Vagina (tissue), 2 donors: Measurements from ENCODE around the gene ATP2A2. TPM values are rescaled to one million over a fixed set of nuclear protein-coding genes. Genes with fewer than 3 reads are reported as not detected.
"Not testable (repeated sequence)": the region's sequence is repeated elsewhere in the genome, so short reads cannot be mapped to it uniquely, and the experiment has no call there.

Experiments
- DNase-seq, 2 donors: peaks; one replicate each; pipeline ENCODE4 v3.0.0-alpha.2; 2017; ENCODE audit errors: extremely low spot score in 2 of 2
- H3K27ac ChIP-seq: fragments of 200-600 bp; sonication (generic); one replicate; pipeline ENCODE4 v1.5.1; 2019
- H3K27me3 ChIP-seq: fragments of 200-600 bp; sonication (generic); one replicate; pipeline ENCODE4 v1.5.1; 2019
- H3K36me3 ChIP-seq, 2 donors: fragments of 200-600 bp; sonication (generic); one replicate each; pipeline ENCODE4 v1.5.1; 2017 to 2019
- H3K4me1 ChIP-seq: fragments of 200-600 bp; sonication (generic); one replicate; pipeline ENCODE4 v1.5.1; 2019
- H3K4me3 ChIP-seq, 2 donors: fragments of 200-600 bp; sonication (generic); 1 replicate in 1 of 2; 2 replicates in 1 of 2; pipeline ENCODE4 v1.5.1; 2016 to 2019
- H3K9me3 ChIP-seq: fragments of 200-600 bp; sonication (generic); one replicate; pipeline ENCODE4 v1.5.1; 2019
- POLR2A ChIP-seq, 2 donors: fragments of 450-650 bp; IDR thresholded peaks; one replicate each; pipeline ENCODE4 v1.6.1; 2017; ENCODE audit warnings: antibody characterized with exemption in 2 of 2, mild to moderate bottlenecking in 2 of 2, moderate library complexity in 2 of 2
- POLR2AphosphoS5 ChIP-seq, 2 donors: sonication (generic); formaldehyde crosslinking; IDR thresholded peaks; one replicate each; pipeline ENCODE4 v1.9.0; 2017; ENCODE audit warnings: antibody characterized with exemption in 2 of 2, mild to moderate bottlenecking in 2 of 2, low read depth in 1 of 2; ENCODE audit not compliant: insufficient read depth in 1 of 2
- intact Hi-C: fragments of 100-400 bp; cut with DNase I; formaldehyde crosslinking; loops from one replicate; pipeline ENCODE4 v1.15.1; 2023
- total RNA-seq: library from RNA; depleted of rRNA; stranded (reverse); fragments of >200 nt; gene quantifications from one replicate; pipeline ENCODE4 v1.2.3, GENCODE V29; 2016
- TF ChIP-seq, protein P1 (sequence below), 3 experiments: fragments of 450-650 bp in 2 of 3; fragments of 200-600 bp in 1 of 3; sonication (generic) in 1 of 3; IDR thresholded peaks; one replicate each; pipeline ENCODE4 v1.5.1; 2017 to 2019; ENCODE audit warnings: antibody characterized with exemption in 3 of 3, mild to moderate bottlenecking in 2 of 3, moderate library complexity in 2 of 3

Gene ATP2A2
- total RNA-seq, 1 donor from 2014 or later = 127 TPM

DNA sequence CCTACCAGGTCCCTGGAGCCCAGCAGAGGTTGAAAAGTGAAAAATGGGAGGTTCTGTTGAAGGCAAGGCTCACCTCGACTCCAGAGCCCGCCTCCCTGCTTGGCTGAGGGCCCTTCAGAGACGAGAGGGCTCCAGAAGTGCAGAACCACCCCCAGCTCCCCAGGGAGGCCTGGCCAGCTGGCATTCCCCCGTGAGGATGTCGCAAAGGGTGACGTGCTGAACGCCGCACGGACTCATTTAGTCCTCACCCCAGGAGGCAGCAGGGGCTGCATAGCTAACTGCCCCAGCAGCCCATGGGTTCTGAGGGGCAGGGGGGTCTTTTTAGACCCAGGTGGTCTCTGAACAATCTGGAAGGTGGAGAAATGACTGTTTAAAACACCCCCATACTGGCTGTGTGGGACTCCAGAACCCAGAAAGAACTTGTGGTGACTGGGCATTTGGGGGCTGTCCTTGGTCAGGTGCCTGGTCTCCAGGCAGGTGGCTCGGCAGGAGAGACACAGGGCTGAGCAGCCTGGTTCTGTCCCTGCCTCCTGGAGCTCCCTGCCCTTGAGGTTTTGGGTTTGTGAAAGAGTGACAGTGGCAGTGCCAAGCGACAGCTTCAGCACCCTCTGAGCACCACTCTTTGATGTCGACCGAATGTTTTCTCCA lies 90.5 kb downstream of the ATP2A2 start:
- TF ChIP-seq POLR2AphosphoS5 (IDR thresholded peaks at IDR 0.05; ENCODE audit: insufficient read depth in 1 of 2, low read depth in 1 of 2) = no peak
- TF ChIP-seq, protein P1, sequence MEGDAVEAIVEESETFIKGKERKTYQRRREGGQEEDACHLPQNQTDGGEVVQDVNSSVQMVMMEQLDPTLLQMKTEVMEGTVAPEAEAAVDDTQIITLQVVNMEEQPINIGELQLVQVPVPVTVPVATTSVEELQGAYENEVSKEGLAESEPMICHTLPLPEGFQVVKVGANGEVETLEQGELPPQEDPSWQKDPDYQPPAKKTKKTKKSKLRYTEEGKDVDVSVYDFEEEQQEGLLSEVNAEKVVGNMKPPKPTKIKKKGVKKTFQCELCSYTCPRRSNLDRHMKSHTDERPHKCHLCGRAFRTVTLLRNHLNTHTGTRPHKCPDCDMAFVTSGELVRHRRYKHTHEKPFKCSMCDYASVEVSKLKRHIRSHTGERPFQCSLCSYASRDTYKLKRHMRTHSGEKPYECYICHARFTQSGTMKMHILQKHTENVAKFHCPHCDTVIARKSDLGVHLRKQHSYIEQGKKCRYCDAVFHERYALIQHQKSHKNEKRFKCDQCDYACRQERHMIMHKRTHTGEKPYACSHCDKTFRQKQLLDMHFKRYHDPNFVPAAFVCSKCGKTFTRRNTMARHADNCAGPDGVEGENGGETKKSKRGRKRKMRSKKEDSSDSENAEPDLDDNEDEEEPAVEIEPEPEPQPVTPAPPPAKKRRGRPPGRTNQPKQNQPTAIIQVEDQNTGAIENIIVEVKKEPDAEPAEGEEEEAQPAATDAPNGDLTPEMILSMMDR (IDR thresholded peaks at IDR 0.05) = no peak
- TF ChIP-seq POLR2A (IDR thresholded peaks at IDR 0.05) = no peak
- intact Hi-C loops = no loop called here
- Histone ChIP-seq H3K27me3 (no peaks in the 10 kb centered on the region), H3K4me3 (no peak overlapping the region), H3K9me3 (no peaks in the 10 kb centered on the region), H3K36me3 (peaks cover 0 to 20% of the 10 kb centered on the region in 2 donors), H3K27ac (peak overlapping the region; percentile 66), H3K4me1 (peaks cover 55% of the 10 kb centered on the region)
- DNase-seq = peak in 1 of 2 donors; percentile 70

DNA sequence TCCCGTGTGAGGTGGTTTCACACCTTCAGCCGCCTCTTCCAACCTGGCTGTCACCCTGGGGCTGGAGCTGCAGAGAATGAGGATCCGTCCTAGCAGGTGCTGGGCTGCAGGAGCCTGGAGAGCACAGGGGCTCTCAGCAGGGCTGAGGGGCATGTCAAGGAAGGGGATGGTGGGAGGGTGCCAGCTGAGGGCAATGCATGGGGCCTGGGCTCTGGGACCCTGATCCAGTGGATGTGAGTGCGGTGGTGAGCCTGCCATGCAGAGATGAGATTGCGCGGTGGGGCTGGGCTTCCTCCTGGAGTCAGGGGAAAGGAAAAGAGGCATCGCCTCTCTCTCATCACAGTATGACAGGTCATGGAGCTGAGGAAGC lies 91.0 kb downstream of the ATP2A2 start:
- no peak for TF ChIP-seq POLR2AphosphoS5 (IDR thresholded peaks at IDR 0.05; ENCODE audit: insufficient read depth in 1 of 2, low read depth in 1 of 2)
- no peak for TF ChIP-seq POLR2A (IDR thresholded peaks at IDR 0.05)

DNA sequence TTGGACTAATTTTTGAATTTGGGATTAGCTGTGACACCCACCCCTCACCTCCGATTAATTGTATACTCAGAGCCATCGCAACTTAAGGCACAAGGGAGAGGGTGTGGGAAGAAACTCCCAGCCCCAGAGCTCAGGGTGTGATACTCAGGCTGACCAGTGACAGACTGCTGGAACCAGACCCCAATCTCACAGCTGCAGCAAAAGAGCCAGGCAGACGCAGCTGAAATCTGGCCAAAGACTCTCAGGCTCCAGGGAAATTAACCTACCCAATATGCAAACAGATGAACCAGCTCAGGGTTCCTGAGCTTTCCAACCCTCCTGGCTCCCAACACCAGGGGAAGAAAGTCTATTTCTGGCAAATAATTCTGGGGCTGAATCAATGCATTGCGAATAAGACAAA lies 92.0 kb downstream of the ATP2A2 start:
- DNase-seq = peak in 1 of 2 donors; percentile 72
- Histone ChIP-seq H3K4me3 (no peak overlapping the region), H3K9me3 (no peaks in the 10 kb centered on the region), H3K36me3 (peaks cover 0 to 33% of the 10 kb centered on the region in 2 donors), H3K27ac (peak overlapping the region; percentile 14), H3K27me3 (no peaks in the 10 kb centered on the region), H3K4me1 (peaks cover 48% of the 10 kb centered on the region)
- TF ChIP-seq, protein P1 (IDR thresholded peaks at IDR 0.05) = no peak
- TF ChIP-seq POLR2AphosphoS5 (IDR thresholded peaks at IDR 0.05; ENCODE audit: insufficient read depth in 1 of 2, low read depth in 1 of 2) (no peak), POLR2A (IDR thresholded peaks at IDR 0.05) (no peak)
- intact Hi-C loops = no loop called here

More for the DNA sequence above, 91.0 kb downstream of the ATP2A2 start:
- Histone ChIP-seq H3K36me3 (peaks cover 0 to 25% of the 10 kb centered on the region in 2 donors), H3K9me3 (no peaks in the 10 kb centered on the region), H3K27me3 (no peaks in the 10 kb centered on the region), H3K4me1 (peaks cover 55% of the 10 kb centered on the region), H3K4me3 (no peak overlapping the region), H3K27ac (peak overlapping the region; percentile 66)
- peak in 1 of 2 donors; percentile 77 for DNase-seq
- intact Hi-C loops = no loop called here

DNA sequence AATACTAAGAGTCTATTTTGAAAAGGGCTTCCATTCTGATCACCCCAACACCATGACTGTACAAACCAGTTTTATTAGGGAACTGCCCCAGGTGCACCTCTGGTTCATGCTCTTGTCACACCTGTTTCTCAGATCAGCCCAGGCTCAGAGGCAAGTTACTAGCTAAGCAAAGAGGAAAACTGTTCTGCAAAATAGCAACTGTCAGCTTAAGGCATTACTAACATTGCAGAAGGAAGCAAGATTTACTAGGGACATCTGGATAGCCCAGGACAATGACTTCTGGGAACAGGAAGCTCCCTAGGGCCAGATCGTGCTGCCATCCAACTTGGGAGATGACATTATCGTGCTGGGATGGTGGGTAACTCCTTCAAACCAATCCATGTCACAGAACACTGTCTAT lies 92.4 kb downstream of the ATP2A2 start:
- peak in 1 of 2 donors; percentile 67 for DNase-seq
- TF ChIP-seq POLR2AphosphoS5 (IDR thresholded peaks at IDR 0.05; ENCODE audit: insufficient read depth in 1 of 2, low read depth in 1 of 2) (peak in 1 of 2 donors; percentile 61), POLR2A (IDR thresholded peaks at IDR 0.05) (no peak)
- TF ChIP-seq, protein P1 (IDR thresholded peaks at IDR 0.05) = no peak
- no peaks in the 10 kb centered on the region for H3K27me3 ChIP-seq
- intact Hi-C loops = no loop called here
- peak overlapping the region; percentile 14 for H3K27ac ChIP-seq
- peaks cover 0 to 33% of the 10 kb centered on the region in 2 donors for H3K36me3 ChIP-seq
- H3K9me3 ChIP-seq = no peaks in the 10 kb centered on the region
- H3K4me3 ChIP-seq = no peak overlapping the region
- H3K4me1 ChIP-seq = peaks cover 52% of the 10 kb centered on the region

DNA sequence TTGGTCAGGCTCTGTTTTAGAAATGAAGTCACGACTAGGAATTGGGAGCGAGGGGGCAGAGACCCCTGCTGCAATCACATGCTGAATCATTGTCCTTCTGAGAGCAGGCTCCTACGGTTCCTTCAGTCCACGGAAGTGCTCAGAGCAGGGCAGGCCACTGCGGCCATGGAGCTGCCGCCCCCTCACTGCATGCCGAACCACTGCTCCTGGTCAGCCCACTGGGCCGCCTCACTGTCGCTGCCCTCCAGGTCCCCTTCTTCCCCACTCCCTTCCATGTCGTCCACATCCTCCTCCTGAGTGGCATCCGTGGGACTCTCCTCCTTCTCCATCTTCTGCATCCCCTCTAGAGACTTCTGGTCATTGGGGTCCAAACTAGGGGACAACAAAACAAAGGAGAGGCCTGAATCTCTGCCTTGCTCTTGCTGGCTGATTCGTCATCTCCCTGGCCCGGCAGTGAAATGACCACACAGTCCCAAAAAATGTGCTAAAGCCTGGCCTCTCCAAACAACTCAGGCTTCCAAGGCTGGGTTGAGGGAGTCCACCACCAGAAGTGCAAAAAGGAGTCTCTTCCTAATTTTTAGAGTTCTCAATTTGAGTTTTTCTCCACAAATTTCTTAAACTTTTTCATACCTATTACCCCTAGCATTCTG lies 93.0 kb downstream of the ATP2A2 start:
- Histone ChIP-seq H3K4me1 (peaks cover 59% of the 10 kb centered on the region), H3K27me3 (no peaks in the 10 kb centered on the region), H3K9me3 (no peaks in the 10 kb centered on the region), H3K27ac (peak overlapping the region; percentile 14), H3K4me3 (no peak overlapping the region), H3K36me3 (peaks cover 0 to 33% of the 10 kb centered on the region in 2 donors)
- TF ChIP-seq POLR2AphosphoS5 (IDR thresholded peaks at IDR 0.05; ENCODE audit: insufficient read depth in 1 of 2, low read depth in 1 of 2) (no peak), POLR2A (IDR thresholded peaks at IDR 0.05) (no peak)
- TF ChIP-seq, protein P1 (IDR thresholded peaks at IDR 0.05) = no peak
- no peak for DNase-seq
- intact Hi-C loops = no loop called here

DNA sequence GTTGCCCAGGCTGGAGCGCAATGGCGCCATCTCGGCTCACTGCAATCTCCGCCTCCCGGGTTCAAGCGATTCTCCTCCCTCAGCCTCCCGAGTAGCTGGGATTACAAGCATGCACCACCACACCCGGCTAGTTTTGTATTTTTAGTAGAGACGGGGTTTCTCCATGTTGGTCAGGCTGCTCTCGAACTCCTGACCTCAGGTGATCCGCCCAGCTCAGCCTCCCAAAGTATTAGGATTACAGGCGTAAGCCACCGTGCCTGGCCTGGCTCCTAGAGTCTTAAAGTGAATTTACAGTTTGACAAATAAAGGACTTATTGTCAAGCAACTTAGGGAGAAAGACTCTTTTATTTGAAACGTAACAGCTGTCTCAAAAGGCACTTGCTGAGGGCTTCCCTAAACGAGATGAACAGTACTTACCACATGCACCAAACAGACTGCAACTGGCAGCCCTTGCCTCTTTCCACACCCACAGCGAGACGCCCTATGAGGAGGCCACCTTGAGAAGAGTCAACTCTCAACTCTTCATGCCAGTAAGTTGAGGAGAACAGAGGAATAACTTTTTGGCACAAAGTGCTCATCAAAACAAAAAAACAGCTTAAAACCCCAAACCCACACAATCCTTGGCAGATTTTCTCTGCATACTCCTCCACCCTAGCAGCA lies 97.2 kb downstream of the ATP2A2 start:
- H3K4me3 ChIP-seq, H3K9me3 ChIP-seq, DNase-seq, intact Hi-C loops, H3K27me3 ChIP-seq: not testable (repeated sequence)
- H3K4me1 ChIP-seq = peaks cover 41% of the 10 kb centered on the region
- H3K36me3 ChIP-seq = peaks cover 0 to 60% of the 10 kb centered on the region in 2 donors
- peak overlapping the region; percentile 60 for H3K27ac ChIP-seq
